ELF-1 (cell line): ENCODE data around the gene HEXIM1.

Experiments used
- DNase-seq: peaks from one replicate; pipeline ENCODE4 v3.0.0-alpha.2; 2016; ENCODE audit warnings: low read depth, low spot score

Gene HEXIM1

GRCh38 chr17:45129940-45130680 lies 18.2 kb upstream of the HEXIM1 start:
- DNase-seq, result peak; percentile 64

- no peak for DNase-seq
Observed at GRCh38 chr17:45130681-45131615, 17.3 kb upstream of the HEXIM1 start.

GRCh38 chr17:45131616-45132319 lies 16.5 kb upstream of the HEXIM1 start:
- DNase-seq, result peak; percentile 81

- DNase-seq, result no peak
Observed at GRCh38 chr17:45132320-45132571, 16.0 kb upstream of the HEXIM1 start, which contains the start of gene PLCD3. Gene PLCD3 (minus strand): TSS chr17:45132515. CDS start chr17:45132410, 105 bp downstream.

- DNase-seq, result peak; percentile 92
Observed at GRCh38 chr17:45132572-45133463, 15.5 kb upstream of the HEXIM1 start.

- DNase-seq, result peak; percentile 99
Observed at GRCh38 chr17:45135192-45135977, 12.9 kb upstream of the HEXIM1 start, which contains the start of gene ACBD4. Gene ACBD4 (plus strand): TSS chr17:45135687. CDS start chr17:45136145, 458 bp downstream.

GRCh38 chr17:45135978-45136791 lies 12.1 kb upstream of the HEXIM1 start:
- DNase-seq, result no peak

- DNase-seq, result no peak
Observed at GRCh38 chr17:45136846-45137560, 11.3 kb upstream of the HEXIM1 start.

GRCh38 chr17:45137561-45138305 lies 10.5 kb upstream of the HEXIM1 start:
- no peak for DNase-seq

- no peak for DNase-seq
Observed at GRCh38 chr17:45138911-45139532, 9.3 kb upstream of the HEXIM1 start.

GRCh38 chr17:45139533-45139920 lies 8.7 kb upstream of the HEXIM1 start:
- no peak for DNase-seq

- DNase-seq, result peak; percentile 29
Observed at GRCh38 chr17:45143094-45143670, 5.1 kb upstream of the HEXIM1 start.

- DNase-seq, result peak; percentile 61
Observed at GRCh38 chr17:45143767-45144198, 4.5 kb upstream of the HEXIM1 start.

GRCh38 chr17:45144199-45145034 lies 3.9 kb upstream of the HEXIM1 start:
- peak; percentile 25 for DNase-seq

GRCh38 chr17:45145035-45145389 lies 3.3 kb upstream of the HEXIM1 start:
- DNase-seq, result peak; percentile 34

GRCh38 chr17:45146166-45146565 lies 2.1 kb upstream of the HEXIM1 start:
- DNase-seq, result no peak

GRCh38 chr17:45146592-45146889 lies 1.7 kb upstream of the HEXIM1 start:
- no peak for DNase-seq
